ENCODE results near the gene CASKIN1. TPM values are rescaled to one million over a fixed set of nuclear protein-coding genes. Genes with fewer than 3 reads are reported as not detected.
A peak's percentile ranks its signal among the peaks of the same experiment; 100 is the strongest.
"Not testable (repeated sequence)": the region's sequence is repeated elsewhere in the genome, so short reads cannot be mapped to it uniquely, and the experiment has no call there.

Gene CASKIN1
- total RNA-seq, 1 experiment from 2014 or later: 2.6 TPM

DNA sequence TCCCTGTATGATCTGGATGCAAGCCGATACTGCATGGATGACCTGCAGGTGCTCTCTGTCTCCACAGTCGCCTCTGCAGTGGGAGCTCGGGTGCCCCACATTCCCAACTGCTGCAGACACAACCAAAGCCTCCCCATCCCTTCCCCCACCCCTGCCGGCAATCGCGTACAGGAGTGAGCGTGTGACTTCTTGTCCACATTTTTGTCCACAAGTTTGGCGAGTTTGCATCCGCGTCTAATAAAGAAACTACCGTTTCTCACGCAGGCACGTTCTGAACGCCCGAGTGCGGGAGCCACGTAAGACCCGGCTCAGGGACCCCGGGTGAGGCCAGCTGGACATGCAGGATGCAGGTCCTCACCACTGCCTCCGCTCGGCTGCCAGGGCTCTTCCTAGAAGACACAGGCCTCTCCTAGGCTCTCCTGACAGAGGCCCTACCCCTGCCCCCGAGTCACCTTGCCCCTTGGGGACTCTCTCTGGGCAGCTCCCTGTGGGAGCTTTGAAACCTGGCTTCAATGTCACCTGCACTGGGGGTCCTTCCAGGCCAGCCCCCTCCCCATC, 66.4 kb downstream of the CASKIN1 start:
- H3K4me3 Mint-ChIP-seq (ENCODE audit: low read depth, unreplicated experiment); CTCF ChIA-PET; intact Hi-C loops (cut with micrococcal nuclease; ENCODE audit: unreplicated experiment); H3K27me3 Mint-ChIP-seq (ENCODE audit: unreplicated experiment); H3K27ac Mint-ChIP-seq (ENCODE audit: unreplicated experiment); BruUV-seq (replicated peaks); DNase-seq; H3K4me1 Mint-ChIP-seq (ENCODE audit: low read depth, unreplicated experiment); H3K9me3 Mint-ChIP-seq (ENCODE audit: low read depth, unreplicated experiment): not testable (repeated sequence)
- H3K36me3 Mint-ChIP-seq (ENCODE audit: insufficient read depth, unreplicated experiment): peaks cover 12% of the 10 kb centered on the region

DNA sequence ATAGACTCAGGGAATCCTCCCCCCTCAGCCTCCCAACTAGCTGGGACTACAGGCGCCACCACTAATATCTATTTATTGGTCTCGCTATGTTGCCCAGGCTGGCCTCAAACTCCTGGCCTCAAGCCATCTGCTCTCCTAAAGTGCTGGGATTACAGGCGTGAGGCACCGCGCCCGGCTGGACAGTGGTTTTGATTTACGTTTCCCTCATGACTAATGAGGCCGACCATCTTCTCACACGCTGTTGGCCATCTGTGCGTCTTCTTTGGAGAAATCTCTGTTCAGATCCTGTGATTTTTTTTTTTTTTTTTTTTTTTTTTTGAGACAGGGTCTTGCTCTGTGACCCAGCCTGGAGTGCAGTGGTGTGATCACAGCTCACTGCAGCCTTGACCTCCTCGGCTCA, 67.2 kb downstream of the CASKIN1 start:
- Mint-ChIP-seq H3K27ac (ENCODE audit: unreplicated experiment) (peak overlapping the region; percentile 77), H3K4me3 (ENCODE audit: low read depth, unreplicated experiment) (peak overlapping the region; percentile 74)
- H3K4me1 Mint-ChIP-seq (ENCODE audit: low read depth, unreplicated experiment); H3K9me3 Mint-ChIP-seq (ENCODE audit: low read depth, unreplicated experiment); H3K27me3 Mint-ChIP-seq (ENCODE audit: unreplicated experiment); H3K36me3 Mint-ChIP-seq (ENCODE audit: insufficient read depth, unreplicated experiment); intact Hi-C loops (cut with micrococcal nuclease; ENCODE audit: unreplicated experiment); BruUV-seq (replicated peaks); DNase-seq: not testable (repeated sequence)
- CTCF ChIA-PET: interaction anchor here (0.9 kb wide), 1 partner anchor 11 kb away, joined by 3 read pairs; no protein-coding TSS in a partner anchor

DNA sequence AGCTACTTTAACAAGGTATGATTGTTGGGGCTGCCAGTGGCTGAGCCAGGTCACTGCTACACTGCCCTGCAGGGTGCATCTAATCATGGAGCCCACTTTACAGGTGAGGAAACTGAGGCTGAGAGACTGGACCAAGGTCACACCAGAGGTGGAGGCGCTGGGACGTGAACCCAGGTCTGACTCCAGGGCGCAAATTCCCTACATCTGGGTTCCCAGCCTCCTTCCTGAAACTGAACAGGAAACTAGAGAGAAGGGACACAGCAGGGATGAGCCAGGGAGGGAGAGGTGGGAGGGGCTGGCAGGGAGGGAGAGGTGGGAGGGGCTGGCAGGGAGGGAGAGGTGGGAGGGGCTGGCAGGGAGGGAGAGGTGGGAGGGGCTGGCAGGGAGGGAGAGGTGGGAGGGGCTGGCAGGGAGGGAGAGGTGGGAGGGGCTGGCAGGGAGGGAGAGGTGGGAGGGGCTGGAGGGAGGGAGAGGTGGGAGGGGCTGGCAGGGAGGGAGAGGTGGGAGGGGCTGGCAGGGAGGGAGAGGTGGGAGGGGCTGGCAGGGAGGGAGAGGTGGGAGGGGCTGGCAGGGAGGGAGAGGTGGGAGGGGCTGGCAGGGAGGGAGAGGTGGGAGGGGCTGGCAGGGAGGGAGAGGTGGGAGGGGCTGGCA, 68.7 kb downstream of the CASKIN1 start:
- H3K27ac Mint-ChIP-seq (ENCODE audit: unreplicated experiment); H3K4me1 Mint-ChIP-seq (ENCODE audit: low read depth, unreplicated experiment); H3K9me3 Mint-ChIP-seq (ENCODE audit: low read depth, unreplicated experiment); H3K27me3 Mint-ChIP-seq (ENCODE audit: unreplicated experiment); CTCF ChIA-PET; BruUV-seq (replicated peaks); H3K36me3 Mint-ChIP-seq (ENCODE audit: insufficient read depth, unreplicated experiment); intact Hi-C loops (cut with micrococcal nuclease; ENCODE audit: unreplicated experiment): not testable (repeated sequence)
- DNase-seq: peak; percentile 31
- H3K4me3 Mint-ChIP-seq (ENCODE audit: low read depth, unreplicated experiment): peak overlapping the region; percentile 74

Small RNAs within 50 kb of the gene (microRNA-seq; reads per million reads assigned to microRNA genes)
- gene MIR3180-5 (not detected), gene MIR4516 (not detected)

Other genes starting within 250 kb of the CASKIN1 start
- gene RPL3L, start 241.9 kb downstream of the CASKIN1 start, total RNA-seq (2022): not detected in 2 replicates
- 148 and 153 TPM in 2 replicates for gene NDUFB10, start 237.1 kb downstream of the CASKIN1 start, total RNA-seq (2022)
- 2,674 and 2,950 TPM in 2 replicates for gene RPS2, start 231.8 kb downstream of the CASKIN1 start, total RNA-seq (2022)
- not detected in 2 replicates for gene RNF151, start 229.7 kb downstream of the CASKIN1 start, total RNA-seq (2022)
- 62.0 and 71.1 TPM in 2 replicates for gene TBL3, start 224.6 kb downstream of the CASKIN1 start, total RNA-seq (2022)
- gene NOXO1, start 215.1 kb downstream of the CASKIN1 start, total RNA-seq (2022): 10.1 and 11.8 TPM in 2 replicates
- gene GFER, start 212.4 kb downstream of the CASKIN1 start, total RNA-seq (2022): 40.8 and 43.5 TPM in 2 replicates
- 3.6 and 3.8 TPM in 2 replicates for gene SYNGR3, start 206.6 kb downstream of the CASKIN1 start, total RNA-seq (2022)
- 72.4 and 73.1 TPM in 2 replicates for gene ZNF598, start 186.8 kb downstream of the CASKIN1 start, total RNA-seq (2022)
- 1.5 and 4.2 TPM in 2 replicates for gene NPW, start 176.8 kb downstream of the CASKIN1 start, total RNA-seq (2022)
- 15.7 and 22.0 TPM in 2 replicates for gene NHERF2, start 169.7 kb downstream of the CASKIN1 start, total RNA-seq (2022)
- gene NTHL1, start 148.8 kb downstream of the CASKIN1 start, total RNA-seq (2022): 32.8 and 33.8 TPM in 2 replicates
- 170 and 194 TPM in 2 replicates for gene TSC2, start 148.6 kb downstream of the CASKIN1 start, total RNA-seq (2022)
- gene PKD1, start 60.7 kb downstream of the CASKIN1 start, total RNA-seq (2022): 82.0 and 86.0 TPM in 2 replicates
- 10.8 and 12.3 TPM in 2 replicates for gene RAB26, start 48.0 kb downstream of the CASKIN1 start, total RNA-seq (2022)
- gene TRAF7, start 40.8 kb downstream of the CASKIN1 start, total RNA-seq (2022): 118 and 127 TPM in 2 replicates
- 58.0 and 59.7 TPM in 2 replicates for gene MLST8, start 8.8 kb upstream of the CASKIN1 start, total RNA-seq (2022)
- gene BRICD5, start 14.3 kb upstream of the CASKIN1 start, total RNA-seq (2022): 15.8 and 17.3 TPM in 2 replicates
- 45.0 and 49.6 TPM in 2 replicates for gene PGP, start 18.2 kb upstream of the CASKIN1 start, total RNA-seq (2022)
- 35.4 and 36.5 TPM in 2 replicates for gene E4F1, start 27.0 kb upstream of the CASKIN1 start, total RNA-seq (2022)
- gene DNASE1L2, start 39.8 kb upstream of the CASKIN1 start, total RNA-seq (2022): 5.7 and 7.5 TPM in 2 replicates
- 85.7 and 87.5 TPM in 2 replicates for gene ECI1, start 55.0 kb upstream of the CASKIN1 start, total RNA-seq (2022)
- gene RNPS1, start 71.5 kb upstream of the CASKIN1 start, total RNA-seq (2022): 287 and 301 TPM in 2 replicates
- 7.6 and 9.6 TPM in 2 replicates for gene ABCA3, start 144.1 kb upstream of the CASKIN1 start, total RNA-seq (2022)
- gene CCNF, start 232.8 kb upstream of the CASKIN1 start, total RNA-seq (2022): 47.9 and 54.5 TPM in 2 replicates